Muscle layer of duodenum (tissue), 2 donors: ENCODE data around the gene DDN.

Source experiments
- H3K27ac ChIP-seq: one replicate; pipeline ENCODE4 v1.7.0; 2013; ENCODE audit warnings: mild to moderate bottlenecking, low read length
- H3K27me3 ChIP-seq: one replicate; pipeline ENCODE4 v1.7.0; 2013; ENCODE audit warnings: low read depth, mild to moderate bottlenecking, control low read depth, low read length
- H3K36me3 ChIP-seq, 2 donors: one replicate each; pipeline ENCODE4 v1.7.0; 2013; ENCODE audit warnings: low read length in 2 of 2, control low read depth in 1 of 2, mild to moderate bottlenecking in 1 of 2; ENCODE audit not compliant: insufficient read depth in 2 of 2, control insufficient read depth in 1 of 2
- H3K4me1 ChIP-seq, 2 donors: one replicate each; pipeline ENCODE4 v1.7.0; 2013; ENCODE audit warnings: low read length in 2 of 2, mild to moderate bottlenecking in 2 of 2, control low read depth in 1 of 2, moderate library complexity in 1 of 2; ENCODE audit not compliant: insufficient read depth in 2 of 2, control insufficient read depth in 1 of 2
- H3K4me3 ChIP-seq, 2 donors: one replicate each; pipeline ENCODE4 v1.7.0; 2013; ENCODE audit warnings: low read length in 2 of 2, low read depth in 1 of 2, mild to moderate bottlenecking in 1 of 2
- H3K9me3 ChIP-seq, 2 donors: one replicate each; pipeline ENCODE4 v1.7.0; 2013; ENCODE audit warnings: low read length in 2 of 2, control low read depth in 1 of 2, mild to moderate bottlenecking in 1 of 2; ENCODE audit not compliant: control insufficient read depth in 1 of 2
- donor health status: healthy.

The DDN gene

GRCh38 chr12:49000346-49000745, 1.2 kb upstream of the DDN start:
- H3K4me1 ChIP-seq = peaks cover 0 to 36% of the 10 kb centered on the region in 2 donors
- H3K9me3 ChIP-seq = no peaks in the 10 kb centered on the region
- peaks cover 22% of the 10 kb centered on the region for H3K27me3 ChIP-seq
- H3K36me3 ChIP-seq = peaks cover 37 to 45% of the 10 kb centered on the region in 2 donors
- H3K27ac ChIP-seq = no peak overlapping the region
- H3K4me3 ChIP-seq = no peak overlapping the region

GRCh38 chr12:48998497-48999353, 450 bp downstream of the DDN start:
- peaks cover 25 to 29% of the 10 kb centered on the region in 2 donors for H3K36me3 ChIP-seq
- peaks cover 0 to 40% of the 10 kb centered on the region in 2 donors for H3K4me1 ChIP-seq
- no peak overlapping the region for H3K27ac ChIP-seq
- H3K9me3 ChIP-seq = no peaks in the 10 kb centered on the region
- peak overlapping the region; percentile 16 to 57 for H3K4me3 ChIP-seq
- H3K27me3 ChIP-seq = peaks cover 36% of the 10 kb centered on the region

GRCh38 chr12:48997719-48998496, 1.3 kb downstream of the DDN start:
- Histone ChIP-seq H3K27ac (no peak overlapping the region), H3K36me3 (peaks cover 16 to 21% of the 10 kb centered on the region in 2 donors), H3K9me3 (no peaks in the 10 kb centered on the region), H3K27me3 (peaks cover 44% of the 10 kb centered on the region), H3K4me1 (peaks cover 0 to 40% of the 10 kb centered on the region in 2 donors), H3K4me3 (peak overlapping the region; percentile 16 to 57)

- H3K27ac ChIP-seq = no peak overlapping the region
- H3K36me3 ChIP-seq = peaks cover 8 to 12% of the 10 kb centered on the region in 2 donors
- peaks cover 0 to 40% of the 10 kb centered on the region in 2 donors for H3K4me1 ChIP-seq
- H3K9me3 ChIP-seq = no peaks in the 10 kb centered on the region
- peak overlapping the region; percentile 34 to 57 for H3K4me3 ChIP-seq
- H3K27me3 ChIP-seq = peaks cover 46% of the 10 kb centered on the region
Measured at GRCh38 chr12:48996794-48997718, 2.1 kb downstream of the DDN start.

- Histone ChIP-seq H3K27ac (no peak overlapping the region), H3K4me1 (peaks cover 0 to 38% of the 10 kb centered on the region in 2 donors), H3K9me3 (no peaks in the 10 kb centered on the region), H3K36me3 (no peaks in the 10 kb centered on the region), H3K4me3 (peak overlapping the region in 1 of 2 donors; percentile 28), H3K27me3 (peaks cover 46% of the 10 kb centered on the region)
Measured at GRCh38 chr12:48995086-48995879, 3.9 kb downstream of the DDN start.

- H3K27me3 ChIP-seq = peaks cover 46% of the 10 kb centered on the region
- no peak overlapping the region for H3K4me3 ChIP-seq
- no peaks in the 10 kb centered on the region for H3K36me3 ChIP-seq
- H3K27ac ChIP-seq = no peak overlapping the region
- H3K4me1 ChIP-seq = peaks cover 0 to 30% of the 10 kb centered on the region in 2 donors
- no peaks in the 10 kb centered on the region for H3K9me3 ChIP-seq
Measured at GRCh38 chr12:48994224-48995085, 4.7 kb downstream of the DDN start.

- no peaks in the 10 kb centered on the region for H3K36me3 ChIP-seq
- no peaks in the 10 kb centered on the region for H3K9me3 ChIP-seq
- H3K27me3 ChIP-seq = peaks cover 47% of the 10 kb centered on the region
- no peak overlapping the region for H3K4me3 ChIP-seq
- H3K27ac ChIP-seq = no peak overlapping the region
- peaks cover 0 to 24% of the 10 kb centered on the region in 2 donors for H3K4me1 ChIP-seq
Measured at GRCh38 chr12:48993787-48994186, 5.4 kb downstream of the DDN start.

- H3K27ac ChIP-seq = no peak overlapping the region
Measured at GRCh38 chr12:48991247-48992050, 7.7 kb downstream of the DDN start.

GRCh38 chr12:48990552-48990951, 8.6 kb downstream of the DDN start:
- Histone ChIP-seq H3K9me3 (no peaks in the 10 kb centered on the region), H3K4me1 (peaks cover 0 to 4% of the 10 kb centered on the region in 2 donors), H3K36me3 (no peaks in the 10 kb centered on the region), H3K27me3 (peaks cover 38% of the 10 kb centered on the region), H3K27ac (no peak overlapping the region), H3K4me3 (no peak overlapping the region)

More at GRCh38 chr12:48991247-48992050, 7.7 kb downstream of the DDN start:
- Histone ChIP-seq H3K4me1 (peaks cover 0 to 4% of the 10 kb centered on the region in 2 donors), H3K9me3 (no peaks in the 10 kb centered on the region), H3K36me3 (no peaks in the 10 kb centered on the region), H3K27me3 (peaks cover 35% of the 10 kb centered on the region), H3K4me3 (no peak overlapping the region)
